Activated T-cell treated with anti-CD3 and anti-CD28 coated beads, Interleukin-2, amount 50 U/mL, for 72 hours (primary cell): ENCODE data around the gene AKAP6. TPM values are rescaled to one million over a fixed set of nuclear protein-coding genes. Genes with fewer than 3 reads are reported as not detected.

Experiments used
- ATAC-seq, 2 donors: fragments of 150-1000 bp; cut with Tn5 transposase; replicated peaks in 1 of 2; 2 replicates each; pipeline ENCODE4 v1.10.0; 2021; ENCODE audit warnings: moderate library complexity in 2 of 2, mild to moderate bottlenecking in 1 of 2
- DNase-seq, 2 donors: peaks; one replicate each; pipeline ENCODE4 v3.0.0; 2021 to 2022; ENCODE audit warnings: mixed read lengths in 1 of 2
- H3K27ac Mint-ChIP-seq: one replicate; pipeline ENCODE4 v1.8.0; 2022; ENCODE audit warnings: mild to moderate bottlenecking, moderate library complexity, mixed read lengths
- H3K27me3 Mint-ChIP-seq: one replicate; pipeline ENCODE4 v1.8.0; 2022; ENCODE audit warnings: low read depth, mixed read lengths
- H3K36me3 Mint-ChIP-seq, 2 donors: one replicate each; pipeline ENCODE4 v1.8.0; 2022; ENCODE audit warnings: mixed read lengths in 2 of 2, mild to moderate bottlenecking in 1 of 2; ENCODE audit not compliant: insufficient read depth in 2 of 2
- H3K4me1 Mint-ChIP-seq: one replicate; pipeline ENCODE4 v1.8.0; 2022; ENCODE audit warnings: low read depth, mixed read lengths
- H3K4me3 Mint-ChIP-seq, 2 donors: one replicate each; pipeline ENCODE4 v1.8.0; 2022; ENCODE audit warnings: mild to moderate bottlenecking in 2 of 2, mixed read lengths in 2 of 2, moderate library complexity in 2 of 2
- H3K9me3 Mint-ChIP-seq, 2 donors: one replicate each; pipeline ENCODE4 v1.8.0; 2022; ENCODE audit warnings: mixed read lengths in 2 of 2
- total RNA-seq, 2 donors: library from RNA; stranded (reverse); gene quantifications; one replicate each; pipeline ENCODE4 v1.2.3, GENCODE V29; 2022

AKAP6 gene
- total RNA-seq, 2 donors from 2014 or later = 3.6 to 3.9 TPM

DNA sequence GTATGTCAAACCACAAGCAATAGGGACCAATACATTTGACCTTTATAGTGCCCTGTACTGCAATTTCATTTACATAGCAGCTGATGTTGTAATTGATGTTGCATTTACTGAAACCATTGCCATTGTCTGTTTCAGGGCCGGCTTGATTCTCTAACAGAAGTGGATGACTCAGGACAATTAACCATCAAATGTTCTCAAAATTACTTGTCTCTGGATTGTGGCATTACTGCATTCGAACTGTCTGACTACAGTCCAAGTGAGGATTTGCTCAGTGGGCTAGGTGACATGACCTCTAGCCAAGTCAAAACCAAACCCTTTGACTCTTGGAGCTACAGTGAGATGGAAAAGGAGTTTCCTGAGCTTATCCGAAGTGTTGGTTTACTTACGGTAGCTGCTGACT, 216.0 kb downstream of the AKAP6 start:
- Mint-ChIP-seq H3K4me1 (no peaks in the 10 kb centered on the region), H3K9me3 (no peaks in the 10 kb centered on the region), H3K27me3 (no peaks in the 10 kb centered on the region), H3K27ac (no peak overlapping the region), H3K36me3 (no peaks in the 10 kb centered on the region), H3K4me3 (no peak overlapping the region)
- DNase-seq (no peak), ATAC-seq (peak in 1 of 2 donors; percentile 52)

DNA sequence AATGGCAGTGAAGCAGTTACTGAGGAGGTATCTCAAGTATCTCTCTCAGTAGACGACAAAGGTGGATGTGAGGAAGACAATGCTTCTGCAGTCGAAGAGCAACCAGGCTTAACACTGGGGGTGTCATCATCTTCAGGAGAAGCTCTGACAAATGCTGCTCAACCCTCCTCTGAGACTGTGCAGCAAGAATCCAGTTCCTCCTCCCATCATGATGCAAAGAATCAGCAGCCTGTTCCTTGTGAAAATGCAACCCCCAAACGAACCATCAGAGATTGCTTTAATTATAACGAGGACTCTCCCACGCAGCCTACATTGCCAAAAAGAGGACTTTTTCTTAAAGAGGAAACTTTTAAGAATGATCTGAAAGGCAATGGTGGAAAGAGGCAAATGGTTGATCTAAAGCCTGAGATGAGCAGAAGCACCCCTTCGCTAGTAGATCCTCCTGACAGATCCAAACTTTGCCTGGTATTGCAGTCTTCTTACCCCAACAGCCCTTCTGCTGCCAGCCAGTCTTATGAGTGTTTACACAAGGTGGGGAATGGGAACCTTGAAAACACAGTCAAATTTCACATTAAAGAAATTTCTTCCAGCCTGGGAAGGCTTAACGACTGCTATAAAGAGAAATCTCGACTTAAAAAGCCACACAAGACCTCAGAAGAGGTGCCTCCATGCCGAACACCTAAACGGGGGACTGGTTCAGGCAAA, 216.6 kb downstream of the AKAP6 start:
- Mint-ChIP-seq H3K9me3 (no peaks in the 10 kb centered on the region), H3K4me3 (no peak overlapping the region), H3K27ac (no peak overlapping the region), H3K4me1 (no peaks in the 10 kb centered on the region), H3K36me3 (no peaks in the 10 kb centered on the region), H3K27me3 (no peaks in the 10 kb centered on the region)
- no peak for DNase-seq
- ATAC-seq = no peak

DNA sequence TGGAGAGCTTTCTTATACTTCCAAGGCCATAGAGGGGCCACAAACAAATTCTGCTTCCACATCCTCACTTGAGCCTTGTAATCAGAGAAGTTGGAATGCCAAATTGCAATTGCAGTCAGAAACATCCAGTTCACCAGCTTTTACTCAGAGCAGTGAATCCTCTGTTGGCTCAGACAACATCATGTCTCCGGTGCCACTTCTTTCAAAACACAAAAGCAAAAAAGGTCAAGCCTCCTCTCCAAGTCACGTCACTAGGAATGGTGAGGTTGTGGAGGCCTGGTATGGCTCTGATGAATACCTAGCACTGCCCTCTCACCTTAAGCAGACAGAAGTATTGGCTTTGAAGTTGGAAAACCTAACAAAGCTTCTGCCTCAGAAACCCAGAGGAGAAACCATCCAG, 217.1 kb downstream of the AKAP6 start:
- no peaks in the 10 kb centered on the region for H3K9me3 Mint-ChIP-seq
- no peak for ATAC-seq
- DNase-seq = no peak
- H3K4me3 Mint-ChIP-seq = no peak overlapping the region
- no peaks in the 10 kb centered on the region for H3K4me1 Mint-ChIP-seq
- no peaks in the 10 kb centered on the region for H3K27me3 Mint-ChIP-seq
- no peak overlapping the region for H3K27ac Mint-ChIP-seq
- H3K36me3 Mint-ChIP-seq = no peaks in the 10 kb centered on the region

GRCh38 chr14:32552766-32553165, 223.7 kb downstream of the AKAP6 start:
- Mint-ChIP-seq H3K4me1 (no peaks in the 10 kb centered on the region), H3K27ac (no peak overlapping the region), H3K36me3 (no peaks in the 10 kb centered on the region), H3K27me3 (no peaks in the 10 kb centered on the region), H3K4me3 (no peak overlapping the region), H3K9me3 (no peaks in the 10 kb centered on the region)
- no peak for DNase-seq
- no peak for ATAC-seq

DNA sequence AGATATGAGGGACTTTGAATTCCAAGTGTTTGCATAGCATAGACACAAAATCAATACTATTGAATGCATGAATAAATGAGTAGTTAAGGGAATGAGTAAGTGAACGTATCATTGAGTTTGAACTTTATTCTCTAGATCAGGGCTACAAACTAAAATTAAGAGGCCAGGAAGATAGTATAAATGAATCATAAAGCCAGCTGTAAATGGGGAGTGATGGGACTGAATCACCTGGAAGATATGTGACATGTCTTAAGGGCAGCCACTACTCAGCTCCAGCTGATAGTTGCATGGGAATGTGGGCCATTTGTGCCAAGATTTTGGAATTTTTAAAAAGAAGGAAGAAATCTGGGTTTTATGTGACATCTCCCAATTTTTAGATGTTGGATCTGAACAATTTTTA, 229.9 kb downstream of the AKAP6 start:
- Mint-ChIP-seq H3K9me3 (no peaks in the 10 kb centered on the region), H3K27ac (no peak overlapping the region), H3K4me1 (no peaks in the 10 kb centered on the region)

GRCh38 chr14:32559590-32559989, 230.5 kb downstream of the AKAP6 start:
- ATAC-seq (no peak), DNase-seq (no peak)
- Mint-ChIP-seq H3K27me3 (no peaks in the 10 kb centered on the region), H3K36me3 (no peaks in the 10 kb centered on the region), H3K27ac (no peak overlapping the region), H3K4me3 (no peak overlapping the region), H3K9me3 (no peaks in the 10 kb centered on the region), H3K4me1 (no peaks in the 10 kb centered on the region)

More for the DNA sequence above, 229.9 kb downstream of the AKAP6 start:
- H3K27me3 Mint-ChIP-seq = no peaks in the 10 kb centered on the region
- DNase-seq (no peak), ATAC-seq (no peak)
- no peaks in the 10 kb centered on the region for H3K36me3 Mint-ChIP-seq
- H3K4me3 Mint-ChIP-seq = no peak overlapping the region

DNA sequence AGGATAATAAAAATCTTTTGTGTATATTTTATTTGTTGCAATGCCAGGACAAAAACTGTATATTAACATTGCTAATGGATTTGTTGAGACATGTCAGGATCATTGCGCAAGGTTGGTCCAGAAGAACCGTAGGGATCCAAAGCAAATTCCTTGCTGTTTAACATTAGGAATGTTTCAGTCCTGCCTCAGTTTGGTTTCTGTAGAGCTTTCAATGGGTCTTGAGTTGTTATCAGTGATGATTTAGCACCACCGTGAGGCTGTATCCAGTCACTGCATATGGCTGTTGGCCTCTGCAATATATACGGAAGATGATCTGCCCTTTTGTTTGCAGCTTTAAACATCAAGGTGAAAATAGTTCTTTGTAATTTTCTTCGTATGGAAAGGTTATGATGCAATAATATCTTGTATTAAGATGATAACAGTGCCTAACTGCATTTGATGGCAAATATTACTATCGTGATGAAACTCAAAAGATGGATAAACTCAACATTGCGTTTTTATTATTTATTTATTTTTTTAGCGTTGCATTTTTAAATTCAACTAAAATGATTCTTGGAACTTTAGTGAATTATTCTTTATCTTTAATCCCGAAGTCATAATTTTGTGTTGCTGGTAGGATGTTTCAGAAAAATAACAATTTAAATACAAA, 231.2 kb downstream of the AKAP6 start:
- H3K4me1 Mint-ChIP-seq = no peaks in the 10 kb centered on the region

DNA sequence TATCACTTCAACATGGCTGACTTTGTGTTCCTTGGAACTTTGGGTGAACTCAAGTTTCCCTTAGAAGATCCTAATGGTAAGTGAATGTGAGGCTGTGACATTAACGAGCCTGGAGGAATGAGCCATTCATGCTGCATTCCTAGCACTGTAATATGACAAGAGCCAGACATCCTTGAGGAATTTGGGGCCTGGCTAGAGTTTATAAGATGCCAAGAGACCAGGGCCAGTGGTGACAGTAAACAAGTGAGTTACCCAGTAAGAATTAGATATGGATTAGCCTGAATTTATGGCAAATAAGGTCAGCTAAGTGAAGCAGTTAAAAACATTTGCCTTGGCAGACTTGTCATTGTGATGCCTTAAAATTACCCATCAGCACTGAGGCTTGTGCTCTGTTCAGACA, 232.4 kb downstream of the AKAP6 start:
- DNase-seq (no peak), ATAC-seq (no peak)
- Mint-ChIP-seq H3K4me1 (no peaks in the 10 kb centered on the region), H3K4me3 (no peak overlapping the region), H3K27me3 (no peaks in the 10 kb centered on the region), H3K27ac (no peak overlapping the region), H3K36me3 (no peaks in the 10 kb centered on the region), H3K9me3 (no peaks in the 10 kb centered on the region)

More for the DNA sequence above, 231.2 kb downstream of the AKAP6 start:
- ATAC-seq (peak; percentile 56 to 61), DNase-seq (peak; percentile 24 to 40)
- Mint-ChIP-seq H3K27me3 (no peaks in the 10 kb centered on the region), H3K9me3 (no peaks in the 10 kb centered on the region), H3K27ac (no peak overlapping the region), H3K36me3 (no peaks in the 10 kb centered on the region), H3K4me3 (no peak overlapping the region)

- ATAC-seq (no peak), DNase-seq (no peak)
- H3K27ac Mint-ChIP-seq = no peak overlapping the region
- peaks cover 7% of the 10 kb centered on the region for H3K27me3 Mint-ChIP-seq
- no peaks in the 10 kb centered on the region for H3K4me1 Mint-ChIP-seq
- H3K36me3 Mint-ChIP-seq = no peaks in the 10 kb centered on the region
- no peaks in the 10 kb centered on the region for H3K9me3 Mint-ChIP-seq
- H3K4me3 Mint-ChIP-seq = no peak overlapping the region
Observed at GRCh38 chr14:32564596-32564995, 235.5 kb downstream of the AKAP6 start.

GRCh38 chr14:32565256-32565655, 236.2 kb downstream of the AKAP6 start:
- no peak for ATAC-seq
- no peak overlapping the region for H3K27ac Mint-ChIP-seq
- no peaks in the 10 kb centered on the region for H3K4me1 Mint-ChIP-seq
- H3K27me3 Mint-ChIP-seq = peaks cover 7% of the 10 kb centered on the region
- H3K36me3 Mint-ChIP-seq = no peaks in the 10 kb centered on the region
- no peak for DNase-seq
- no peaks in the 10 kb centered on the region for H3K9me3 Mint-ChIP-seq
- H3K4me3 Mint-ChIP-seq = no peak overlapping the region

DNA sequence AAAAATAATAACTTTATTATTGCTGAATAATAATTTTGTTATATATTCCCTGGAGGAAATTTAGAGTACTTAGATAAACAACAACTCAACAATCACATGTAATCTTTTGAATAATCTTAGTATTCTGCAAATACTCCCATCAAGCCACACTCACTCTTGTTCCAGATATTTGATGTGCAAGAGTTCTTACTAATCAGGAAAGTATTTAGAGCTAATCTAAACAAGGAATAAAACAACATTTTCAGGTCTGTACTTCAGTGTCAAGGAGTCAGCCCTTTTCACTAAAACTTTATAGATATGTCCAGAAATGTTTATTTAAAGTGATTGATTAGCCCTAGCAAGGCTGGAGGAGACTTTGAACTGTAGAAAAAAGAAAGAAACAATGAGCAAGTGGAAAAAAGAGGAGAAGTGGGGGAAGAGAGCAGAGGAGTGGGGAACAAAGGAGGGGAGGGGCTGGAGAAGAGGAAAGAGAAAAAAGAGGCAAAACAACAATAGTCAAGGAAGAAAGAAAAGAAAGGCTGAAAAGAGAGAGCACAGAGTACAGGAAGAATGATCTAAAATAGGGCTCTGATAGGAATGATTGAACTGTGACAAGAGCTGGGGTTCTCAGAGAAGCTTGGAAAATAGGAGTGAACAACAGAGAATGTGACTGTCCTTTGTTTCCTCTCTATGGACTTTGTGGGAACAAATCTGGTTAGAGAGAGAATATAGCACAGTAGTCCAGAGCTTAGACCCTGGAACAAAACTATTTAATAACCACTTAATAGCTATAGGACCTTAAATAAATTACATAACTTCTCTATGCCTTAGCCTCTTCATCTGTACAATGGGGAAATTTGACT, 238.7 kb downstream of the AKAP6 start:
- no peaks in the 10 kb centered on the region for H3K9me3 Mint-ChIP-seq
- no peak for DNase-seq
- H3K27me3 Mint-ChIP-seq = peaks cover 7% of the 10 kb centered on the region
- no peaks in the 10 kb centered on the region for H3K4me1 Mint-ChIP-seq
- H3K36me3 Mint-ChIP-seq = no peaks in the 10 kb centered on the region
- no peak overlapping the region for H3K27ac Mint-ChIP-seq
- no peak for ATAC-seq
- H3K4me3 Mint-ChIP-seq = no peak overlapping the region

DNA sequence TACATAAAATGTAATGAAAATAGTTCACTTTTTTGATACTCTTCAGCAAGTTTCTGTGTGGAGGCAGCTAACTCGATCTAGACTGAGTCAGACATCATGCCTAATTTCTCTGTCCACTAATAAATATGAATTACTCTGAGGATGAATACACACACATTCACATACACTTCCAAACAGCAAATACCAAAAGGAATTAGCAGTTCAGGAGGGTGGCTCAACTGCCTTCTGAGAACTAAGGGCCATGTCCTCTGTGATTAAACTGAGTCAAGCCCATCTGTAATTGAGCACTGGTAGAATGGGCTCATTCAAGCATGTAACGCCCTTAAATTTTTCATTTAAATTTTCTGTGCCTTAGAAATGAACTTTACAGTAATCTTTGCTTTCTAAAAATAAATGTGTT, 242.5 kb downstream of the AKAP6 start:
- Mint-ChIP-seq H3K36me3 (no peaks in the 10 kb centered on the region), H3K9me3 (no peaks in the 10 kb centered on the region), H3K4me3 (no peak overlapping the region), H3K27me3 (peaks cover 7% of the 10 kb centered on the region), H3K4me1 (no peaks in the 10 kb centered on the region), H3K27ac (no peak overlapping the region)
- DNase-seq (no peak), ATAC-seq (no peak)
